ENCODE measurements around the gene TFR2. TPM values are rescaled to one million over a fixed set of nuclear protein-coding genes. Genes with fewer than 3 reads are reported as not detected.

Gene TFR2
- total RNA-seq, 2 experiments from 2014 or later, result 12.1 to 26.0 TPM

- Histone ChIP-seq H3K4me2 (ENCODE audit: low read length) (peak overlapping the region; percentile 94), H4K20me1 (ENCODE audit: insufficient read depth, low read length) (no peaks in the 10 kb centered on the region), H3K4me3 (ENCODE audit: low read depth, low read length, poor library complexity, severe bottlenecking) (peak overlapping the region; percentile 62), H3K79me2 (ENCODE audit: insufficient read depth, low read depth, low read length) (no peaks in the 10 kb centered on the region), H3K9me3 (ENCODE audit: low read length) (no peaks in the 10 kb centered on the region), H3K27ac (ENCODE audit: low read depth, low read length, poor library complexity, severe bottlenecking) (peak overlapping the region; percentile 39), H3K36me3 (ENCODE audit: insufficient read depth, low read length) (no peaks in the 10 kb centered on the region), H3K4me1 (ENCODE audit: insufficient read depth, low read length, poor library complexity, severe bottlenecking) (peaks cover 12% of the 10 kb centered on the region), H3K9me2 (ENCODE audit: insufficient read depth, low read length) (no peaks in the 10 kb centered on the region), H2AFZ (ENCODE audit: low read length) (peak overlapping the region; percentile 64; the same call in 1 of the 2 replicates)
- intact Hi-C loops (cut with micrococcal nuclease; ENCODE audit: unreplicated experiment), result loop anchor here (2.0 kb wide), 1 partner anchor 14 kb away; the partner anchor contains the start of gene MOSPD3
- no TSS peak for BruUV-seq (replicated peaks)
- CTCF ChIA-PET (ENCODE audit: unreplicated experiment), result interaction anchor here (0.6 to 0.7 kb wide), 4 partner anchors 13 to 694 kb away, joined by 3 to 7 read pairs (median 3); partner anchors contain the start of gene PCOLCE
- no peak for TF ChIP-seq EZH2phosphoT487 (IDR thresholded peaks at IDR 0.05; ENCODE audit: borderline replicate concordance, low read depth, low read length)
- TF ChIP-seq CTCF (conservative IDR thresholded peaks at IDR 0.05; ENCODE audit: low read length), result no peak
- DNase-seq (ENCODE audit: low spot score), result peak; percentile 85
- POLR2A ChIA-PET, result interaction anchor here (0.6 to 2.2 kb wide), 7 partner anchors 9 to 95 kb away, joined by 3 to 12 read pairs (median 4); partner anchors contain the start of genes MOSPD3 and POP7
These were observed 14.7 kb downstream of the TFR2 start for GRCh38 chr7:100626530-100627237.

- H3K9me2 ChIP-seq (ENCODE audit: insufficient read depth, low read length), result no peaks in the 10 kb centered on the region
- peak overlapping the region; percentile 62 for H3K4me3 ChIP-seq (ENCODE audit: low read depth, low read length, poor library complexity, severe bottlenecking)
- no peaks in the 10 kb centered on the region for H3K79me2 ChIP-seq (ENCODE audit: insufficient read depth, low read depth, low read length)
- TF ChIP-seq CTCF (conservative IDR thresholded peaks at IDR 0.05; ENCODE audit: low read length) (no peak), EZH2phosphoT487 (IDR thresholded peaks at IDR 0.05; ENCODE audit: borderline replicate concordance, low read depth, low read length) (no peak)
- no peaks in the 10 kb centered on the region for H4K20me1 ChIP-seq (ENCODE audit: insufficient read depth, low read length)
- no TSS peak for BruUV-seq (replicated peaks)
- DNase-seq (ENCODE audit: low spot score), result no peak
- peaks cover 12% of the 10 kb centered on the region for H3K4me1 ChIP-seq (ENCODE audit: insufficient read depth, low read length, poor library complexity, severe bottlenecking)
- H3K36me3 ChIP-seq (ENCODE audit: insufficient read depth, low read length), result no peaks in the 10 kb centered on the region
- intact Hi-C loops (cut with micrococcal nuclease; ENCODE audit: unreplicated experiment), result loop anchor here (2.0 kb wide), 1 partner anchor 13 kb away; the partner anchor contains the start of gene MOSPD3
- POLR2A ChIA-PET, result interaction anchor here (0.6 to 2.2 kb wide), 6 partner anchors 9 to 96 kb away, joined by 3 to 12 read pairs (median 4); partner anchors contain the start of genes MOSPD3 and POP7
- peak overlapping the region; percentile 64; the same call in 1 of the 2 replicates for H2AFZ ChIP-seq (ENCODE audit: low read length)
- peak overlapping the region; percentile 94 for H3K4me2 ChIP-seq (ENCODE audit: low read length)
- H3K9me3 ChIP-seq (ENCODE audit: low read length), result no peaks in the 10 kb centered on the region
- no peak overlapping the region for H3K27ac ChIP-seq (ENCODE audit: low read depth, low read length, poor library complexity, severe bottlenecking)
- CTCF ChIA-PET (ENCODE audit: unreplicated experiment), result interaction anchor here (0.6 to 0.7 kb wide), 4 partner anchors 12 to 693 kb away, joined by 3 to 7 read pairs (median 3); partner anchors contain the start of gene PCOLCE
These were observed 15.3 kb downstream of the TFR2 start for GRCh38 chr7:100626055-100626454.

Data from OCI-LY7 (cell line).